Testis (tissue), 2 donors: Measurements from ENCODE around the gene FHIT.

Experiments used
- POLR2A ChIP-seq: fragments of 450-650 bp; IDR thresholded peaks from one replicate; pipeline ENCODE4 v1.6.1; 2017; ENCODE audit warnings: antibody characterized with exemption, mild to moderate bottlenecking, moderate library complexity
- TF ChIP-seq, protein P1 (sequence below), 3 experiments: fragments of 450-650 bp in 2 of 3; fragments of 200-600 bp in 1 of 3; sonication (generic) in 1 of 3; IDR thresholded peaks; one replicate each; pipeline ENCODE4 v1.5.1; 2016 to 2019; ENCODE audit warnings: antibody characterized with exemption in 3 of 3, mild to moderate bottlenecking in 2 of 3, moderate library complexity in 1 of 3

DNA sequence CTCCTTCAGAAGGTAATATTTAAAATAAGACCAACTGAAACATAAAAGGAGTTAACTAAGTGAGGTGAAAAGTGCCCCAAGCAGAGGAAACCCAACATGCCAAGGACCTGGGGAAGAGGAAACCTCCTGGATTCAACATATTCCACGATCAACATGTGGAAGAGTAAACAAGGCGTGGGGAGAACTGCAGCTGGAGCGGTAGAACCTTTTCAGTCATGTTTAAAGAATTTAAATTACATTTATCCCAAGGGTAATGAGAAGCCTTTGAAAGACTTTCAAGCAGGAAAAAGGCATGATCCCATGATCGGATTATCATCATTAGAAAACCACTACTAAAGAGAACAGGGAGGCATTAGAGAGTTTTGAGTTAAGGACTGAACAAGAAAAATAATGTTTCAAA lies 330.7 kb downstream of the FHIT start:
- TF ChIP-seq, protein P1, sequence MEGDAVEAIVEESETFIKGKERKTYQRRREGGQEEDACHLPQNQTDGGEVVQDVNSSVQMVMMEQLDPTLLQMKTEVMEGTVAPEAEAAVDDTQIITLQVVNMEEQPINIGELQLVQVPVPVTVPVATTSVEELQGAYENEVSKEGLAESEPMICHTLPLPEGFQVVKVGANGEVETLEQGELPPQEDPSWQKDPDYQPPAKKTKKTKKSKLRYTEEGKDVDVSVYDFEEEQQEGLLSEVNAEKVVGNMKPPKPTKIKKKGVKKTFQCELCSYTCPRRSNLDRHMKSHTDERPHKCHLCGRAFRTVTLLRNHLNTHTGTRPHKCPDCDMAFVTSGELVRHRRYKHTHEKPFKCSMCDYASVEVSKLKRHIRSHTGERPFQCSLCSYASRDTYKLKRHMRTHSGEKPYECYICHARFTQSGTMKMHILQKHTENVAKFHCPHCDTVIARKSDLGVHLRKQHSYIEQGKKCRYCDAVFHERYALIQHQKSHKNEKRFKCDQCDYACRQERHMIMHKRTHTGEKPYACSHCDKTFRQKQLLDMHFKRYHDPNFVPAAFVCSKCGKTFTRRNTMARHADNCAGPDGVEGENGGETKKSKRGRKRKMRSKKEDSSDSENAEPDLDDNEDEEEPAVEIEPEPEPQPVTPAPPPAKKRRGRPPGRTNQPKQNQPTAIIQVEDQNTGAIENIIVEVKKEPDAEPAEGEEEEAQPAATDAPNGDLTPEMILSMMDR (IDR thresholded peaks at IDR 0.05) = no peak
- no peak for TF ChIP-seq POLR2A
